KMS-11 (cell line): ENCODE results near the gene SLC17A9.

ENCODE experiments used
- H2AFZ ChIP-seq: fragments of 200-600 bp; sonication (generic); 2 replicates; pipeline ENCODE4 v1.6.1; 2016; ENCODE audit warnings: antibody characterized with exemption, mixed run types, low read depth
- H3K27ac ChIP-seq: fragments of 200-600 bp; sonication (generic); 2 replicates; pipeline ENCODE4 v1.6.1; 2016; ENCODE audit warnings: mild to moderate bottlenecking, mixed run types
- H3K27me3 ChIP-seq: fragments of 200-600 bp; sonication (generic); 2 replicates; pipeline ENCODE4 v1.6.1; 2017; ENCODE audit warnings: mild to moderate bottlenecking, low read depth, mixed run types, moderate library complexity; ENCODE audit not compliant: insufficient read depth
- H3K36me3 ChIP-seq: fragments of 200-600 bp; sonication (generic); 2 replicates; pipeline ENCODE4 v1.6.1; 2017; ENCODE audit warnings: mild to moderate bottlenecking, mixed run types; ENCODE audit not compliant: insufficient read depth
- H3K4me1 ChIP-seq: fragments of 200-600 bp; sonication (generic); 2 replicates; pipeline ENCODE4 v1.6.1; 2016; ENCODE audit warnings: mild to moderate bottlenecking, low read depth, mixed run types; ENCODE audit not compliant: poor library complexity, severe bottlenecking
- H3K4me2 ChIP-seq: fragments of 200-600 bp; sonication (generic); 2 replicates; pipeline ENCODE4 v1.7.0; 2016; ENCODE audit warnings: mild to moderate bottlenecking, mixed run types
- H3K4me3 ChIP-seq: fragments of 200-600 bp; sonication (generic); IDR thresholded peaks from 2 replicates; pipeline ENCODE4 v1.6.1; 2017; ENCODE audit warnings: low read depth, low read length, mixed read lengths; ENCODE audit not compliant: insufficient read depth
- H3K79me2 ChIP-seq: fragments of 200-600 bp; sonication (generic); 2 replicates; pipeline ENCODE4 v1.6.1; 2016; ENCODE audit warnings: low read depth, mixed run types; ENCODE audit not compliant: insufficient read depth
- H3K9ac ChIP-seq: fragments of 200-600 bp; sonication (generic); 2 replicates; pipeline ENCODE4 v1.6.1; 2016; ENCODE audit warnings: mild to moderate bottlenecking, mixed run types
- H4K20me1 ChIP-seq: fragments of 200-600 bp; sonication (generic); 2 replicates; pipeline ENCODE4 v1.6.1; 2016; ENCODE audit warnings: mild to moderate bottlenecking, mixed run types; ENCODE audit not compliant: insufficient read depth
- CTCF ChIP-seq: fragments of 200-600 bp; sonication (generic); conservative IDR thresholded peaks from 2 replicates; pipeline ENCODE4 v1.6.1; 2017; ENCODE audit warnings: low read depth, mild to moderate bottlenecking, antibody characterized with exemption, low read length, moderate library complexity, mixed read lengths

Gene SLC17A9

GRCh38 chr20:62972845-62973745, 20.6 kb downstream of the SLC17A9 start:
- Histone ChIP-seq H3K4me2 (peak overlapping the region; percentile 20; the same call in 1 of the 2 replicates), H2AFZ (peak overlapping the region; percentile 34; the same call in 1 of the 2 replicates), H3K36me3 (no peaks in the 10 kb centered on the region), H4K20me1 (no peaks in the 10 kb centered on the region), H3K79me2 (no peaks in the 10 kb centered on the region), H3K4me1 (peaks cover 13% of the 10 kb centered on the region), H3K27ac (no peak overlapping the region), H3K9ac (no peak overlapping the region), H3K4me3 (no peak overlapping the region), H3K27me3 (peaks cover 97% of the 10 kb centered on the region)
- no peak for TF ChIP-seq CTCF

GRCh38 chr20:62975251-62975760, 22.8 kb downstream of the SLC17A9 start:
- Histone ChIP-seq H3K4me1 (peaks cover 13% of the 10 kb centered on the region), H3K36me3 (no peaks in the 10 kb centered on the region), H3K4me2 (no peak overlapping the region), H3K27ac (no peak overlapping the region), H4K20me1 (no peaks in the 10 kb centered on the region), H3K79me2 (no peaks in the 10 kb centered on the region), H3K27me3 (peaks cover 97% of the 10 kb centered on the region), H3K9ac (no peak overlapping the region), H3K4me3 (no peak overlapping the region), H2AFZ (no peak overlapping the region)
- TF ChIP-seq CTCF: no peak

- Histone ChIP-seq H3K4me2 (no peak overlapping the region), H3K4me1 (peaks cover 13% of the 10 kb centered on the region), H3K4me3 (no peak overlapping the region), H2AFZ (no peak overlapping the region), H4K20me1 (no peaks in the 10 kb centered on the region), H3K27me3 (peaks cover 97% of the 10 kb centered on the region), H3K36me3 (no peaks in the 10 kb centered on the region), H3K27ac (no peak overlapping the region), H3K9ac (no peak overlapping the region), H3K79me2 (no peaks in the 10 kb centered on the region)
- no peak for TF ChIP-seq CTCF
Measured at GRCh38 chr20:62975812-62976508, 23.5 kb downstream of the SLC17A9 start.

GRCh38 chr20:62976886-62977285, 24.4 kb downstream of the SLC17A9 start:
- no peak for TF ChIP-seq CTCF
- Histone ChIP-seq H4K20me1 (no peaks in the 10 kb centered on the region), H3K4me3 (no peak overlapping the region), H3K36me3 (no peaks in the 10 kb centered on the region), H3K9ac (no peak overlapping the region), H3K4me1 (peaks cover 13% of the 10 kb centered on the region), H3K4me2 (peak overlapping the region; percentile 36; the same call in 1 of the 2 replicates), H3K79me2 (no peaks in the 10 kb centered on the region), H3K27ac (no peak overlapping the region), H2AFZ (no peak overlapping the region), H3K27me3 (peaks cover 95% of the 10 kb centered on the region)
